Stomach (tissue), 9 donors: ENCODE data around the gene DISC1. TPM values are rescaled to one million over a fixed set of nuclear protein-coding genes. Genes with fewer than 3 reads are reported as not detected.

Experiments
- DNase-seq, 2 donors: peaks; one replicate each; pipeline versions ENCODE4 v3.0.0 to v3.0.0-alpha.2; 2013 to 2019
- H3K27ac ChIP-seq, 5 donors: fragments of 200-600 bp in 4 of 5; sonication (generic) in 4 of 5; one replicate each; pipeline ENCODE4 v1.5.1; 2013 to 2019; ENCODE audit warnings: mild to moderate bottlenecking in 1 of 5, moderate library complexity in 1 of 5
- H3K27me3 ChIP-seq, 3 donors: fragments of 200-600 bp; sonication (generic); one replicate each; pipeline ENCODE4 v1.5.1; 2017 to 2019; ENCODE audit warnings: mixed run types in 1 of 3
- H3K36me3 ChIP-seq, 4 donors: fragments of 200-600 bp; sonication (generic); 1 replicate in 3 of 4; 2 replicates in 1 of 4; pipeline ENCODE4 v1.5.1; 2016 to 2019
- H3K4me1 ChIP-seq, 4 donors: fragments of 200-600 bp; sonication (generic); one replicate each; pipeline ENCODE4 v1.5.1; 2016 to 2019
- H3K4me3 ChIP-seq, 4 donors: fragments of 200-600 bp; sonication (generic) in 3 of 4; one replicate each; pipeline ENCODE4 v1.5.1; 2016 to 2019; ENCODE audit warnings: mild to moderate bottlenecking in 1 of 4
- H3K9me3 ChIP-seq, 4 donors: fragments of 200-600 bp; sonication (generic); one replicate each; pipeline ENCODE4 v1.5.1; 2016 to 2019
- CTCF ChIP-seq, 7 experiments: fragments of 450-650 bp in 4 of 7; fragments of 200-600 bp in 3 of 7; sonication (generic) in 3 of 7; IDR thresholded peaks; one replicate each; pipeline ENCODE4 v1.5.1; 2016 to 2019; ENCODE audit warnings: antibody characterized with exemption in 7 of 7, control low read depth in 2 of 7, mild to moderate bottlenecking in 1 of 7
- EP300 ChIP-seq: sonication (generic); formaldehyde crosslinking; IDR thresholded peaks from one replicate; pipeline ENCODE4 v1.6.1; 2017; ENCODE audit warnings: antibody characterized with exemption
- POLR2A ChIP-seq, 4 donors: fragments of 450-650 bp; IDR thresholded peaks; one replicate each; pipeline ENCODE4 v1.6.1; 2016; ENCODE audit warnings: antibody characterized with exemption in 4 of 4, control low read depth in 2 of 4, mild to moderate bottlenecking in 1 of 4, moderate library complexity in 1 of 4
- POLR2AphosphoS5 ChIP-seq, 3 donors: sonication (generic); formaldehyde crosslinking; IDR thresholded peaks; one replicate each; pipeline ENCODE4 v1.6.1; 2016; ENCODE audit warnings: antibody characterized with exemption in 3 of 3
- WGBS, 5 donors: extraction: QIAGEN DNeasy Blood & Tissue Kit in 3 of 5; methylation state at CpG; one replicate each; pipeline versions ENCODE4 v1.1.5 to v1.1.7; 2013 to 2018; 5-methylcytosine and 5-hydroxymethylcytosine counted together
- intact Hi-C: fragments of 100-400 bp; cut with DNase I; formaldehyde crosslinking; loops from one replicate; pipeline ENCODE4 v1.15.1; 2023; ENCODE audit warnings: low total_unique reads
- polyA plus RNA-seq, 3 donors: library from polyadenylated mRNA; stranded (reverse); fragments of 200-250 nt; gene quantifications; one replicate each; pipeline ENCODE4 v1.2.3, GENCODE V29; 2013
- total RNA-seq, 5 donors: library from RNA; depleted of rRNA; stranded (reverse); fragments of >200 nt; gene quantifications; one replicate each; pipeline versions ENCODE4 v1.1.0 to v1.2.3, GENCODE V29; 2014 to 2016
- donor health status: healthy with polysubstance abuse.
- donor health status: Bipolar disorder and iron deficiency.
- donor health status: healthy.

The DISC1 gene
- total and polyA plus RNA-seq, 8 donors = 0.43 to 29.8 (median 1.6) TPM

DNA sequence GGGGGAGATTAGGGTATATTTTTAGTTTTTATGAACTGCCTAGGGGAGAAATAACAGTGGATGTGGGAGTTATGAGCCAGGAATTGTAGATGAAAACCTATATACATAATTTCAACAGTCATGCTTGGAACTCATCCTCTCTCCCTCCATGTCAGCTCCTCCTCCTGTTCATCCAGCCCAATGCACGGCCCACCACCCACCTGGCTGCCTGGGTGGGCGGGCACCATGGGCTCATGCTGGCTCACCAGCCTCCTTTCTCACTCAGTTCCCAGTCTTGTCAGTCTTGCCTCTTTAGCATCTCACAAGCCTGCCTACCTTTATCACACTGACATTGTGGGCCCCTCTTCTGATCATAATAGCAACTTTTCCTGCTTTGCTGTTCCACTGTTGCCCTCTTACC lies 336.0 kb downstream of the DISC1 start:
- no peaks in the 10 kb centered on the region for H3K36me3 ChIP-seq

DNA sequence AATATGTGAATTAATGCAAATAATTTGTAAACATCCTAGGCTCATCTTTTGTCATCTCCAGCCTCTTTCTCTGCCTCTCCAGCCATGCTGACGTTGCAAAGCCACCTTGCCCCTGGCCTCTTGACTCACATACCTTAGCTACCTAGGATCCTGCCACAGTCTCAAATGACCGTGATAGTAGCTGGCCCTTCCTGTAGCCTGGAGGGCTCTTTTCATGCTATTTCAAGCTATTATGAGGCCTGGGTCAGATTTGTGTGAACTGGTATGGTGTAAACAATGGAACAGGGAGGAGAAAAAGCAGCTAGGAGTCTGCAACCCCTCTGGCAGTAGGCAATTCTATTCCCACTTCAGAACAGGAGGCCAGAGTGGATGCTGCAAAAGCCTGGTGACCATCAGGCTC lies 337.7 kb downstream of the DISC1 start:
- no peaks in the 10 kb centered on the region for H3K36me3 ChIP-seq
- TF ChIP-seq POLR2AphosphoS5 (IDR thresholded peaks at IDR 0.05) (no peak), EP300 (no peak), CTCF (IDR thresholded peaks at IDR 0.05) (no peak), POLR2A (IDR thresholded peaks at IDR 0.05) (no peak)
- H3K4me3 ChIP-seq = no peak overlapping the region
- intact Hi-C loops = no loop called here
- H3K27ac ChIP-seq = no peak overlapping the region
- H3K4me1 ChIP-seq = no peaks in the 10 kb centered on the region
- DNase-seq = no peak
- H3K27me3 ChIP-seq = no peaks in the 10 kb centered on the region
- H3K9me3 ChIP-seq = no peaks in the 10 kb centered on the region
- WGBS, 5 donors = 87 to 90% (median 89%) methylated on average over 2 of the region's 2 CpGs

More for the DNA sequence above, 336.0 kb downstream of the DISC1 start:
- no peak for DNase-seq
- 82 to 94% (median 90%) methylated on average over 2 of the region's 2 CpGs for WGBS, 5 donors
- no peaks in the 10 kb centered on the region for H3K9me3 ChIP-seq
- H3K4me1 ChIP-seq = no peaks in the 10 kb centered on the region
- TF ChIP-seq EP300 = no peak
- TF ChIP-seq POLR2A (IDR thresholded peaks at IDR 0.05) = no peak
- TF ChIP-seq CTCF (IDR thresholded peaks at IDR 0.05) = no peak
- no peak for TF ChIP-seq POLR2AphosphoS5 (IDR thresholded peaks at IDR 0.05)
- intact Hi-C loops = no loop called here
- no peaks in the 10 kb centered on the region for H3K27me3 ChIP-seq
- H3K27ac ChIP-seq = no peak overlapping the region
- no peak overlapping the region for H3K4me3 ChIP-seq

DNA sequence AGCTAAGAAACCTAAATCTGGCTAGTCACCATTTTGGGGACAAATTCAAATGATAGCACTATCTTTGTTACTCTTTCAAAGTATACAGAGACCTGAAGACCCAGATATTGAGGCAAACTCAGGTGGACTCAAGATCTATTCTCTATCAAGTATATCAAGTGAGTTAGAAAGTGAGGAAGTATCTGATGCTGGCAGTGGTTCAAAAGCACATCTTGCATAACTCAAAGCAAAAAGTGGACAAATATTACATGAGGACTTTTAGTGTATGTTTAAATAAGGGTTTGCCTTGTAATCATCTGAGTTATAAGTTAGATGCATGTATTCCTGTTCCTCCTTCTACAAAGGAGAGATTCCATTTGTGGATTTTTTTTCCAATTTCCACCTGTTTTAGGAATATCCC lies 338.4 kb downstream of the DISC1 start:
- Histone ChIP-seq H3K9me3 (no peaks in the 10 kb centered on the region), H3K36me3 (no peaks in the 10 kb centered on the region), H3K27ac (no peak overlapping the region), H3K4me3 (no peak overlapping the region), H3K4me1 (no peaks in the 10 kb centered on the region), H3K27me3 (no peaks in the 10 kb centered on the region)
- no peak for TF ChIP-seq CTCF (IDR thresholded peaks at IDR 0.05)
- TF ChIP-seq EP300 = no peak
- DNase-seq = no peak
- intact Hi-C loops = no loop called here

GRCh38 chr1:231965615-231966014 lies 339.0 kb downstream of the DISC1 start:
- TF ChIP-seq EP300 = no peak
- intact Hi-C loops = no loop called here
- Histone ChIP-seq H3K27me3 (no peaks in the 10 kb centered on the region), H3K27ac (no peak overlapping the region), H3K4me3 (no peak overlapping the region), H3K36me3 (no peaks in the 10 kb centered on the region), H3K4me1 (no peaks in the 10 kb centered on the region), H3K9me3 (no peaks in the 10 kb centered on the region)
- no peak for DNase-seq
- 82 to 91% (median 91%) methylated on average over 2 of the region's 2 CpGs for WGBS, 5 donors

- no peaks in the 10 kb centered on the region for H3K36me3 ChIP-seq
- intact Hi-C loops = no loop called here
- 88 to 96% (median 91%) methylated on average over 2 of the region's 2 CpGs for WGBS, 5 donors
- no peak overlapping the region for H3K27ac ChIP-seq
- no peak for TF ChIP-seq POLR2AphosphoS5 (IDR thresholded peaks at IDR 0.05)
- no peak for TF ChIP-seq EP300
- TF ChIP-seq CTCF (IDR thresholded peaks at IDR 0.05) = no peak
- TF ChIP-seq POLR2A (IDR thresholded peaks at IDR 0.05) = no peak
- no peaks in the 10 kb centered on the region for H3K27me3 ChIP-seq
- H3K4me3 ChIP-seq = no peak overlapping the region
- DNase-seq = no peak
- H3K9me3 ChIP-seq = no peaks in the 10 kb centered on the region
- H3K4me1 ChIP-seq = no peaks in the 10 kb centered on the region
Measured at GRCh38 chr1:231966983-231967382, 340.4 kb downstream of the DISC1 start.
